Activated T-helper 17 cell treated with anti-CD3 and anti-CD28 coated beads, Interleukin-2, amount 50 U/mL, for 72 hours (primary cell): ENCODE results near the gene WNT11. TPM values are rescaled to one million over a fixed set of nuclear protein-coding genes. Genes with fewer than 3 reads are reported as not detected.
"Not testable (repeated sequence)": the region's sequence is repeated elsewhere in the genome, so short reads cannot be mapped to it uniquely, and the experiment has no call there.

Source experiments
- ATAC-seq: fragments of 150-1000 bp; cut with Tn5 transposase; replicated peaks from 2 replicates; pipeline ENCODE4 v1.10.0; 2021; ENCODE audit warnings: mild to moderate bottlenecking, moderate library complexity
- H3K27ac Mint-ChIP-seq: one replicate; pipeline ENCODE4 v1.8.0; 2022; ENCODE audit warnings: mixed read lengths
- H3K27me3 Mint-ChIP-seq: one replicate; pipeline ENCODE4 v1.8.0; 2022; ENCODE audit warnings: mixed read lengths
- H3K36me3 Mint-ChIP-seq: one replicate; pipeline ENCODE4 v1.8.0; 2022; ENCODE audit warnings: low read depth, mild to moderate bottlenecking, mixed read lengths
- H3K4me1 Mint-ChIP-seq: one replicate; pipeline ENCODE4 v1.8.0; 2022; ENCODE audit warnings: mixed read lengths
- H3K4me3 Mint-ChIP-seq: one replicate; pipeline ENCODE4 v1.8.0; 2022; ENCODE audit warnings: mild to moderate bottlenecking, mixed read lengths
- H3K9me3 Mint-ChIP-seq: one replicate; pipeline ENCODE4 v1.8.0; 2022; ENCODE audit warnings: mixed read lengths
- total RNA-seq, 2 donors: library from RNA; stranded (reverse); gene quantifications; one replicate each; pipeline ENCODE4 v1.2.3, GENCODE V29; 2022

WNT11 gene
- total RNA-seq, 2 donors from 2014 or later: not detected

- no peak for ATAC-seq
- Mint-ChIP-seq H3K27me3 (peaks cover 29% of the 10 kb centered on the region), H3K4me3 (peak overlapping the region; percentile 77), H3K9me3 (no peaks in the 10 kb centered on the region), H3K27ac (no peak overlapping the region), H3K4me1 (no peaks in the 10 kb centered on the region), H3K36me3 (no peaks in the 10 kb centered on the region)
Observed at GRCh38 chr11:76206077-76206326, 300 bp downstream of the WNT11 start.

DNA sequence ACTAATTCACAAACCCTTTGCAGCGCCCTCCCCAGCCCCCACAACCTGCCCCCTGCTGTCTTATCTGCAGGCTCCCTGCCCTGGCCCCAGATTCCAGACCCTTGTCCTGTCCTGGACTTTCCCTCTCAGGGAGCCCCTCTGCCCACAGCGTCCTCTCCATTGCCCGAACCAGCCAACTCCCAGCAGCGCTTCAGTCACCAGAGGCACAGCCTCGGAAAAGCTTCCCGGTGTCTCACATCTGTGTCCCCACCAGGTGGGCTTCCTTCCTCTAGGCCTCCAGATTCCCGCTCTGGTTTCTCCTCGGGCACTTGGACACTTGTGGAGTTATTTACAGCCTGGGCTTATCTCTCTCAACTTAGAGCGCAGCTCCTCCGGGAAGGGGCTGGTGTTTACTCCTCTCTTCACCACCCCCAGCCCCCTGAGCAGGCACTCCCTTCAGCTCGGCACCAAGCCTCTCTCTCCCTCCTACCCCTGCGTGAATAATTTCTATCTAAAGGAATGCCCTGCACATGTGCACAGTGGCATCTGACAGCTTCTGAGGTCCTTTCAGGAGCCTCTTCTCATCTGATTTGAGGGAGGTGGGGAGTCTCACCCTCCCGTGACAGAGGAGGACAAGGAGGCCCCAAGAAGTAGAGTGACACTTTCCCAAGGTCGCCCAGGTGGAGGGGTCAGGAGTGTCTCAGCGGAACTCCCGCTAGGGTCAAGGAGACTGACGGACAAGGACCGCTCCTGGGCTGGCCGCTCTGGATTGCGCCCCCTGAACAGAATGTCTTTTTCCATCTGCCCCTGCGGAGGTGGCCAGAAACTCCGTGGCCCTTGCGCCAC lies 838 bp downstream of the WNT11 start:
- Mint-ChIP-seq H3K4me3 (peak overlapping the region; percentile 77), H3K36me3 (no peaks in the 10 kb centered on the region), H3K27me3 (peaks cover 27% of the 10 kb centered on the region), H3K27ac (no peak overlapping the region), H3K4me1 (no peaks in the 10 kb centered on the region), H3K9me3 (no peaks in the 10 kb centered on the region)
- ATAC-seq: no peak

DNA sequence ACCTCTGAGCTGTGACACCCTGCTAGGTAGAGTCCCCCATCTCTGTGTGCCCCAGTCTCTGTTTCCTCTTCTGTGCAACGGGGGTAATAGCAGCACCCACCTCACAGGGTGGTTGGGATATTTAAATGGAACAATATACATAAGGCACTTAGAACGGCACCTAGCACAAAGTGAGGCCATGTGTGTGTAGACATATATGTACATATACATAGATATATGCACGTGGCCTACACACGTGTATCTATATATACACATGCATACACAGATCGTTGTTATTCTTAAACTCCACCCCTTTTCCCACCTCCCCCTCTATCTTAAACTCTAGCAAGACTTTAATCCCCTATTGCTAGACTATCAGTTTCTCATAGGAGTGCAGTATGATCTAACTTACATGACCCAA lies 2.4 kb downstream of the WNT11 start:
- Mint-ChIP-seq H3K27ac (no peak overlapping the region), H3K9me3 (no peaks in the 10 kb centered on the region), H3K36me3 (no peaks in the 10 kb centered on the region), H3K4me1 (no peaks in the 10 kb centered on the region), H3K27me3 (peaks cover 27% of the 10 kb centered on the region), H3K4me3 (no peak overlapping the region)
- no peak for ATAC-seq

GRCh38 chr11:76203131-76203925 lies 3.0 kb downstream of the WNT11 start:
- H3K4me3 Mint-ChIP-seq: no peak overlapping the region
- no peaks in the 10 kb centered on the region for H3K4me1 Mint-ChIP-seq
- peaks cover 27% of the 10 kb centered on the region for H3K27me3 Mint-ChIP-seq
- no peak for ATAC-seq
- no peaks in the 10 kb centered on the region for H3K36me3 Mint-ChIP-seq
- no peak overlapping the region for H3K27ac Mint-ChIP-seq
- H3K9me3 Mint-ChIP-seq: no peaks in the 10 kb centered on the region

DNA sequence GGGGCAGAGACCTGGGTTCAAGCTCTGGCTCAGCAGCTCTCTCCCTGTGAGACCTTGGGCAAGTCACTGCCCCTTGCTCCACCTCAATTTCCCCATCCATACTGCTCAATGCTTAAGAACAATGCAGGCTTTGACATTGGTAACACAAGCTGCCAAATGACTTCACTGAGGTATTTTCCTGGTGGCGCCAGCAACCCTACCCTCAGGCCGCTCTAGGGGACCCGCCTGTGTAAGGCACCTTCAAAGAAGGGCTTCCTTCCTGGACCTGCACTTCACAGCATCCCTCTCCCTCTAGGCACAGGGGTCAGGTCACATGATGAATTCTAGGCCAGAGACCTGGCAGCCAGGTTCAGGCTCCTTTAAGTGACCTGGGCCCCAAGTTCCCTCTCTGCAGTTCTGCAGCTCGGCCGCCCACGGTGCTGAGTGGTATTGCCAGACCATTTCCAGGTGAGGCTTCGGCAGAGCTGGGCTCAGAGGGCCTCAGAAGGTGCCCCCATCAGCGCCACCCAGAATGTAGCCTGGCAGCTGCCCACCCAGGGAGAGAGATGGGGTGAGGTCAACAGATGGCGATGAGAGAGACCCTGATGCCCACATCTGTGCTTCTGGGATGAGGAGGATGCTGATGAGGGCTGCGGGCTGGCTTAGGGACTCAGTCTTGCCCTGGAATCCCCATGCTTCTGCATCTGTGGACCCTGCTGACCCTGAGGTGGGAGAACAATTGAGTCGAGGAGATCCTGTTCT lies 4.5 kb downstream of the WNT11 start:
- ATAC-seq: no peak
- H3K4me3 Mint-ChIP-seq: no peak overlapping the region
- no peak overlapping the region for H3K27ac Mint-ChIP-seq
- no peaks in the 10 kb centered on the region for H3K4me1 Mint-ChIP-seq
- peaks cover 26% of the 10 kb centered on the region for H3K27me3 Mint-ChIP-seq
- no peaks in the 10 kb centered on the region for H3K36me3 Mint-ChIP-seq
- H3K9me3 Mint-ChIP-seq: no peaks in the 10 kb centered on the region

GRCh38 chr11:76201056-76201455 lies 5.2 kb downstream of the WNT11 start:
- Mint-ChIP-seq H3K36me3 (no peaks in the 10 kb centered on the region), H3K27ac (no peak overlapping the region), H3K27me3 (peaks cover 23% of the 10 kb centered on the region), H3K4me1 (no peaks in the 10 kb centered on the region), H3K4me3 (no peak overlapping the region), H3K9me3 (no peaks in the 10 kb centered on the region)
- ATAC-seq: no peak

- Mint-ChIP-seq H3K27ac (no peak overlapping the region), H3K9me3 (no peaks in the 10 kb centered on the region), H3K4me3 (no peak overlapping the region), H3K36me3 (no peaks in the 10 kb centered on the region), H3K4me1 (no peaks in the 10 kb centered on the region), H3K27me3 (peaks cover 16% of the 10 kb centered on the region)
- no peak for ATAC-seq
Observed at GRCh38 chr11:76200006-76200940, 6.0 kb downstream of the WNT11 start.

DNA sequence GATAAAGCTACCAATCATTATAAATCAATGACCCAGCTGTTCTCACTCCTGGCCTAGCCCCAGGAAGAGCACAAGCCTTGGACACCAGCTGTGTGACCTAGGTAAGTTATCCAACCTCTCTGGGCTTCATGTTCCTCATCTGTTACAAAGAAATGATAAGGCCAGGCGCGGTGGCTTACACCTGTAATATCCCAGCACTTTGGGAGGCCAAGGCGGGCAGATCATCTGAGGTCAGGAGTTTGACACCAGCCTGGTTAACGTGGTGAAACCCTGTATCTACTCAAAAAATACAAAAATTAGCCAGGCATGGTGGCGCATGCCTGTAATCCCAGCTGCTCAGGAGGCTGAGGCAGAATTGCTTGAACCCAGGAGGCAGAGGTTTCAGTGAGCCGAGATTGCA lies 7.6 kb downstream of the WNT11 start:
- not testable (repeated sequence) for H3K27me3 Mint-ChIP-seq, H3K27ac Mint-ChIP-seq, H3K4me3 Mint-ChIP-seq, H3K9me3 Mint-ChIP-seq, ATAC-seq, H3K4me1 Mint-ChIP-seq, H3K36me3 Mint-ChIP-seq

DNA sequence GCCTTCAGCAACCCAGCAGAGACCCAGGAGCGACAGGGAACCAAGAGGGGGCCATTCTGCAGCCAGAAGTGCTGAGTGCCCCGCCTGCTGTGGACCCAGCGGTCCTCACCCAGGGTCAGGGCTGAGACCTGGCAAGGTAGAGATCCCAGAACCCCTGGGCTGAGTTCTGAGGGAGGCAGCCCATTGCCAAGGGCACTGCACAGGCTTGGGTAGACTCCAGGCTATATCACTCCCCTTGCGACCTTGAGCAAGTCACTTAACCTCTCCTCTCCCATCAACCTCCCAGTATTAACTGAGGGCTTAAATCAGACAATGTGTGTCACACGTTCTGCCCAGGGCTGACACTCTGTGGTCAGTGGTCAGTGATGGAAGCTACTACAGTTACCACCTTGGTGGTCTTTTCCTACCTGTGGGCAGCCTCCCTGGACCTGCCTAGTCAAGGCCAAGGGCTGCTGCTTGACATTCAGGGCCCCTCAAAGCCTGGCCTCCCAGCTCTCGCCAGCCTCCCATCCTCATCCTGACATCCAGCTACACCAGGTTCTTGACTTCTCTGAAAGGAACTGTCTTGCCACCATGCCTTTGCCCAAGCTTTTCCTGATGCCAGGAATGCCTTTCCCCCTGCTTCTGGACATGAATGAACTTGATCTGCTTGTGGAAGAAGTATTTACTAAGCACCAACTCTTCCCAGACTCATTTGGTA lies 8.2 kb downstream of the WNT11 start:
- H3K27me3 Mint-ChIP-seq: no peaks in the 10 kb centered on the region
- H3K9me3 Mint-ChIP-seq: no peaks in the 10 kb centered on the region
- no peak for ATAC-seq
- no peaks in the 10 kb centered on the region for H3K4me1 Mint-ChIP-seq
- no peak overlapping the region for H3K27ac Mint-ChIP-seq
- no peaks in the 10 kb centered on the region for H3K36me3 Mint-ChIP-seq
- H3K4me3 Mint-ChIP-seq: no peak overlapping the region

- H3K4me1 Mint-ChIP-seq: no peaks in the 10 kb centered on the region
- H3K27ac Mint-ChIP-seq: no peak overlapping the region
- no peak for ATAC-seq
- no peaks in the 10 kb centered on the region for H3K9me3 Mint-ChIP-seq
- H3K36me3 Mint-ChIP-seq: no peaks in the 10 kb centered on the region
- H3K27me3 Mint-ChIP-seq: no peaks in the 10 kb centered on the region
- H3K4me3 Mint-ChIP-seq: no peak overlapping the region
Observed at GRCh38 chr11:76197332-76197731, 9.0 kb downstream of the WNT11 start.

GRCh38 chr11:76196849-76197248 lies 9.5 kb downstream of the WNT11 start:
- no peak for ATAC-seq
- Mint-ChIP-seq H3K9me3 (no peaks in the 10 kb centered on the region), H3K27me3 (no peaks in the 10 kb centered on the region), H3K4me3 (no peak overlapping the region), H3K4me1 (no peaks in the 10 kb centered on the region), H3K36me3 (no peaks in the 10 kb centered on the region), H3K27ac (no peak overlapping the region)

DNA sequence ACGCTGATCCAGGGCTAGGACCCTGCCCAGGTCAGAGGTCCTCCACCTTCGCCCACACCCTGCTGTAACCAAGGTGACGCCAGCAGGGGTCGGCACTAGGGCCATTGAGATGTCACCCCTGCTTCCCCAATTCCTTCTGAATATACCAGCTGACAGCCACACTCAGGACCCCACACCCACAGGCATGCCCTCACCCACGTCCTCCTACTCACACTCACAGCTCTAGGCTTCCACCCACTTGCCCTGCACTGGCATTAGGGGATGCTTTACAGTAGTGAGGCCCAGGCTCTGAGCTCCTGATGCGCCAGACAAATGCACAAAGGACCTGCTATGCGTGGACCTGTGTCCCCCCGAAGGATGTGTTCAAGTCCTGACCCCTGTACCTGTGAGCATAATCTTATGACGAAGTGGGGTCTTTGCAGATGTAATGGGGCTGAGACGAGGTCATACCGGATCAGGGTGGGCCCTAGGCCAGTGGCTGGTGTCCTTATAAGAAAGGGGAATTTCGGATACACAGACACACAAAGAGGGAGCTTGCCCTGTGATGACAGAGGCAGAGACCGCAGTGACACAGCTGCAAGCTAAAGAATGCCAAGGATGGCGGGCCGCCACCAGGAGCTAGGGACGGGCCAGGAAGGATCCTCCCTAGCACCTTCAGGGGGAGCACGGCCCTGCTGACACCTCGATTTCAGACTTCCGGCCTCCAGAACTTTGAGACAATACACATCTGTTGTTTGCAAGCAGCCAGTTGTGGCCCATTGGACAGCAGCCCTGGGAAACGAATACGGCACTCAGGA lies 11.2 kb downstream of the WNT11 start:
- Mint-ChIP-seq H3K4me1 (no peaks in the 10 kb centered on the region), H3K4me3 (no peak overlapping the region), H3K9me3 (no peaks in the 10 kb centered on the region), H3K27me3 (no peaks in the 10 kb centered on the region), H3K36me3 (no peaks in the 10 kb centered on the region), H3K27ac (no peak overlapping the region)
- ATAC-seq: no peak

DNA sequence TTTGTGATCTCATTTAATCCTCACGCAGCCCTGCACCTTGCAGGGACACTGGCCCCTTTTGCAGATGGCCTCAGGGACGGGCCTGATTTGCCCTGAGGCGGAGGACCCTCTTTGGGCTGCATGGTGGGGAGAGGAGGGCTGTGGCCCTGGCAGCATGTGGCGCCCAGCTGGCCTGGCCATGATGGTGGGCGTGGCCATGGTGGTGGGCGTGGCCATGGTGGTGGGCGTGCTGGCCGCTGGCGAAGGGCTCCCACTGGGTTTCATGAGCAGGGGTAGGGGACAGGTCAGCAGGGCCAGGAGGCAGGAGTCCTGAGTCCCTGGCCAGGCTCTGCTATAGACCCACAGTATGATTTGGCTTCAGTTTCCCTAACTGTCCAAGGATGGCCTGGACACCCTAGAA lies 13.1 kb downstream of the WNT11 start:
- Mint-ChIP-seq H3K9me3 (no peaks in the 10 kb centered on the region), H3K36me3 (no peaks in the 10 kb centered on the region), H3K27me3 (no peaks in the 10 kb centered on the region), H3K4me3 (no peak overlapping the region), H3K4me1 (no peaks in the 10 kb centered on the region), H3K27ac (no peak overlapping the region)
- no peak for ATAC-seq
